Activated CD4-positive, CD25-positive, alpha-beta regulatory T cell treated with anti-CD3 and anti-CD28 coated beads, Interleukin-2, amount 50 U/mL, for 24 hours (primary cell): ENCODE results near the gene ZNF563.
"Not testable (repeated sequence)": the region's sequence is repeated elsewhere in the genome, so short reads cannot be mapped to it uniquely, and the experiment has no call there.

Source experiments
- ATAC-seq, 2 donors: fragments of 150-1000 bp; cut with Tn5 transposase; one replicate each; pipeline ENCODE4 v1.10.0; 2021; ENCODE audit warnings: mild to moderate bottlenecking in 1 of 2, moderate library complexity in 1 of 2

The ZNF563 gene

GRCh38 chr19:12333162-12334159 lies at the start of gene ZNF563:
TSS of gene ZNF563 (minus strand) at chr19:12333633. CDS start at chr19:12333482, 151 bp downstream.
- peak; percentile 96 to 97 for ATAC-seq

- ATAC-seq = no peak
Observed at GRCh38 chr19:12380444-12380737, 47.0 kb upstream of the ZNF563 start.

GRCh38 chr19:12379732-12380443 lies 46.5 kb upstream of the ZNF563 start:
- no peak for ATAC-seq

GRCh38 chr19:12374026-12374425 lies 40.6 kb upstream of the ZNF563 start:
- ATAC-seq = no peak

- peak; percentile 99 for ATAC-seq
Observed at GRCh38 chr19:12365236-12366162, 32.1 kb upstream of the ZNF563 start, which contains the start of gene ZNF442. TSS of gene ZNF442 (minus strand) at chr19:12365683. CDS start at chr19:12363631, 2,052 bp downstream.

- ATAC-seq = no peak
Observed at GRCh38 chr19:12364391-12365235, 31.2 kb upstream of the ZNF563 start.

GRCh38 chr19:12362236-12362635 lies 28.8 kb upstream of the ZNF563 start:
- ATAC-seq = not testable (repeated sequence)

- no peak for ATAC-seq
Observed at GRCh38 chr19:12353375-12353774, 19.9 kb upstream of the ZNF563 start.

GRCh38 chr19:12350890-12351197 lies 17.4 kb upstream of the ZNF563 start:
- no peak for ATAC-seq

- ATAC-seq = no peak
Observed at GRCh38 chr19:12350185-12350889, 16.9 kb upstream of the ZNF563 start.

- ATAC-seq = peak; percentile 35 to 71
Observed at GRCh38 chr19:12346896-12347295, 13.5 kb upstream of the ZNF563 start.

- no peak for ATAC-seq
Observed at GRCh38 chr19:12345197-12345596, 11.8 kb upstream of the ZNF563 start.

GRCh38 chr19:12331211-12331941 lies 2.1 kb downstream of the ZNF563 start:
- peak; percentile 73 for ATAC-seq

GRCh38 chr19:12330340-12330739 lies 3.1 kb downstream of the ZNF563 start:
- no peak for ATAC-seq

GRCh38 chr19:12325690-12326089 lies 7.7 kb downstream of the ZNF563 start:
- ATAC-seq = no peak

- ATAC-seq = no peak
Observed at GRCh38 chr19:12318782-12319413, 14.5 kb downstream of the ZNF563 start.

- no peak for ATAC-seq
Observed at GRCh38 chr19:12314553-12314952, 18.9 kb downstream of the ZNF563 start.

GRCh38 chr19:12308891-12309290 lies 24.5 kb downstream of the ZNF563 start:
- not testable (repeated sequence) for ATAC-seq

GRCh38 chr19:12295191-12295590 lies 38.2 kb downstream of the ZNF563 start:
- peak in 1 of 2 donors; percentile 1 for ATAC-seq
